ENCODE data around the gene RASSF3.

The RASSF3 gene

DNA sequence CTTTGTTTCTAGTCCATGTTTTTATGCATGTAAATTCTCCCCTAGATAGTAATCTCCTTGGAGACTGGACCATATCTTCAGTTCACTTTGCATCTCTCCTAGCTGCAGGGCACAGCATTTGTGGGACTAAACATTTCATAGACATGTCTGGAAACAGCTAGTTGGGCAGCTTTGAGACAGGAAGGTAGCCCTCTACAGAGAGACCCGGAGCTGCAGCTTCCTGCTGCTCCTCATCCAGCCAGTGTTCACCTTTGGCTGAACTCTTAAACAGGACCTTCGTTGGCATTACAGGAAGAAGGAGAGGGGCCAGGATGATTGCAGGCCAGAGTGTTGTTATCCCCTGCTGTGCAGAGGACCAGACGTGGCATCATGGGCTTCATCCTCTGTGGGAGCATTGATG lies 96.0 kb downstream of the RASSF3 start:
- no peak for DNase-seq (ENCODE audit: low read depth, low spot score)

DNA sequence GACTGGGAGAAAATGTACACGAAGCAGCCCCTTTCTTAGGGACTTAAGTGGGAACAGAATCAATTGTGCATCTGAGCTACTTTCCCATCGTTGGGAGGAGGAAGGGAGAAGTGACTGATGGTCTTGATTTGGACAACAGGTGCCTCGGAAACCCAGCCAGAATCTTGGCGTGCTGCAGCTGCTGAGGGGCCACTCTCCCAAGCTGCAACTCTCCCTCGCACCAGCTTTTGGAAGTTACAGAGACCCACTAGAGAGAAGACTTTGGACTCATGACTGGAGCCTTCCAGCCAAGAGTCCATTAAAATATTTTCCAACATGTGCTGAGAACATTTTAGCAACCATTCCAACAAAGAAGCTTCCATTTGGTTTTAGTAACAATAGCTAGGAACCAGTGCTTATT lies 96.6 kb downstream of the RASSF3 start:
- TF ChIP-seq, protein P1, sequence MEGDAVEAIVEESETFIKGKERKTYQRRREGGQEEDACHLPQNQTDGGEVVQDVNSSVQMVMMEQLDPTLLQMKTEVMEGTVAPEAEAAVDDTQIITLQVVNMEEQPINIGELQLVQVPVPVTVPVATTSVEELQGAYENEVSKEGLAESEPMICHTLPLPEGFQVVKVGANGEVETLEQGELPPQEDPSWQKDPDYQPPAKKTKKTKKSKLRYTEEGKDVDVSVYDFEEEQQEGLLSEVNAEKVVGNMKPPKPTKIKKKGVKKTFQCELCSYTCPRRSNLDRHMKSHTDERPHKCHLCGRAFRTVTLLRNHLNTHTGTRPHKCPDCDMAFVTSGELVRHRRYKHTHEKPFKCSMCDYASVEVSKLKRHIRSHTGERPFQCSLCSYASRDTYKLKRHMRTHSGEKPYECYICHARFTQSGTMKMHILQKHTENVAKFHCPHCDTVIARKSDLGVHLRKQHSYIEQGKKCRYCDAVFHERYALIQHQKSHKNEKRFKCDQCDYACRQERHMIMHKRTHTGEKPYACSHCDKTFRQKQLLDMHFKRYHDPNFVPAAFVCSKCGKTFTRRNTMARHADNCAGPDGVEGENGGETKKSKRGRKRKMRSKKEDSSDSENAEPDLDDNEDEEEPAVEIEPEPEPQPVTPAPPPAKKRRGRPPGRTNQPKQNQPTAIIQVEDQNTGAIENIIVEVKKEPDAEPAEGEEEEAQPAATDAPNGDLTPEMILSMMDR (IDR thresholded peaks at IDR 0.05; ENCODE audit: low read depth, low read length): no peak
- no peak overlapping the region for H3K4me3 ChIP-seq (ENCODE audit: low read depth, low read length)
- no peak for DNase-seq (ENCODE audit: low read depth, low spot score)
- in situ Hi-C loops (cut with HindIII; ENCODE audit: low sequenced_read_pairs): no loop called here

More for the DNA sequence above, 96.0 kb downstream of the RASSF3 start:
- in situ Hi-C loops (cut with HindIII; ENCODE audit: low sequenced_read_pairs): no loop called here
- no peak overlapping the region for H3K4me3 ChIP-seq (ENCODE audit: low read depth, low read length)
- TF ChIP-seq, protein P1 (IDR thresholded peaks at IDR 0.05; ENCODE audit: low read depth, low read length): no peak

DNA sequence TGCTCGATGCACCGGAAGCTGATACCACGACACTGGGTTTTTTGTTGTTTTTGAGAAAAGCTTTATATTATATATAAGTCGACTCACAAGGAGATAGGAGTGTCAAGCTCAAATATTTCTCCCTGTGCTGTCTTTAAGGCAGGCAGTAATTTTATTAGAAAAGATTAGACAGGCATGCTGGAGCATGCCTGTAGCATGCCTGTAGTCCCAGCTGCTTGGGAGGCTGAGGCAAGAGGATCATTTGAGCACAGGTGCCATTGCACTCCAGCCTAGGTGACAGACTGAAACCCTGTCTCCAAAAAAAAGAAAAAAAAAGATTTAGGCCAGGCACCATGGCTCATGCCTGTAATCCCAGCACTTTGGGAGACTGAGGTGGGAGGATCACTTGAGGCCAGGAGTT lies 97.1 kb downstream of the RASSF3 start:
- DNase-seq (ENCODE audit: low read depth, low spot score): no peak
- no peak overlapping the region for H3K4me3 ChIP-seq (ENCODE audit: low read depth, low read length)
- TF ChIP-seq, protein P1 (IDR thresholded peaks at IDR 0.05; ENCODE audit: low read depth, low read length): no peak
- in situ Hi-C loops (cut with HindIII; ENCODE audit: low sequenced_read_pairs): no loop called here

DNA sequence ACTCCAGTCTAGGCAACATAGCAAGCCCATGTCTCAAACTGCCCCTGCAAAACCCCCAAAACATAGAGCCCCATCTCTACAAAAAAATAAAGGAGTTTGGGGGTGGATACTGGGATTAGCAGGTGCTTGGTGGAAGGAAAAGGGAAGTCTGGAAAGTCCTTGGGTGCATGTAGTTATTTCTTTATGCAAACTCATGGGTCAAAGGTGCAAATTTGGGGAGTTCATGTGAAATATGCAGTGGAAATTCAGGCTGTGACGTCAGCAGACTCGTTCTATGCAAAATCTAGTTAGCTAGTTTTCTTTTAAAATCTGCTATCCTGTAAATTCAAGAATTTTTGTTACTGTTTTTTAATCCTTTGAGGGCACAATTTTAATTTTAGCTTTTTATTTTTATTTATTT lies 97.6 kb downstream of the RASSF3 start:
- in situ Hi-C loops (cut with HindIII; ENCODE audit: low sequenced_read_pairs): no loop called here
- DNase-seq (ENCODE audit: low read depth, low spot score): no peak
- no peak overlapping the region for H3K4me3 ChIP-seq (ENCODE audit: low read depth, low read length)
- TF ChIP-seq, protein P1 (IDR thresholded peaks at IDR 0.05; ENCODE audit: low read depth, low read length): no peak

DNA sequence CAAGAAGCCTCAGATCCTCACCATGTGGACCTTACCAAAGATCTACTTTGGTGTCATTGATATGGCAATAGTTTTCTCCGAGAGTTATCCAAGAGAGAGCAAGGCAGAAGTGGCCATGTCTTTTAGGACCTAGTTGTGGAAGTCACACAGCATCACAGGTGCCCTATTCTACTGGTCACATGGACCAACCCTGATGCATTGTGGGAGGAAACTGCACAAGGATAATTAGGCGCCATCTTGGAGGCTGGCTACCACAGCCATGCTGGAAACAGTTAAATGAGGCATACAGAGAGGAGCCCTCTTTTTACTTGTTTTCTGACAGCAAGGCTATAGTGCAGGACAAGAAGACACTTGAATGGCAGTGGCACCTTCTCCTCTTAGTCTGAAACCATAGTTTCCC lies 99.1 kb downstream of the RASSF3 start:
- no peak overlapping the region for H3K4me3 ChIP-seq (ENCODE audit: low read depth, low read length)
- DNase-seq (ENCODE audit: low read depth, low spot score): no peak
- in situ Hi-C loops (cut with HindIII; ENCODE audit: low sequenced_read_pairs): no loop called here
- TF ChIP-seq, protein P1 (IDR thresholded peaks at IDR 0.05; ENCODE audit: low read depth, low read length): no peak

DNA sequence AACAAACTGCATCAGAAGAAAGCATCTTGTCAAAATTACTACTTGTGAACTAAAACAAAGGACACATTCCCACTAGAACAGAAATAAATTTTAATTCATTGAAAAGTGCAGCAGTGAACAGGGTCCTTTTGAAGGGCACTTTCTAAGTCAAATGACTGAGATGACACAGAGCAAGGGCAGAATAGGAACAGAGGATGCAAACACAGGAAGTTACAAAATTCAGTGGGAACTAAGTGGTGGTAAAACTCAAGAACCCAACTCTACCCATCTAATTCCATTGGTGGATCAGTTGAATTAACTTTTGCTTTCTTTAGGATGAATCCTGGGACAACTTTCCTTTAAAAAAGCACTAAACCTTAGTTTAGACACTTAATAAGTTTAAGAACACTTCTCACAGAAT lies 103.1 kb downstream of the RASSF3 start:
- in situ Hi-C loops (cut with HindIII; ENCODE audit: low sequenced_read_pairs): no loop called here

More for the DNA sequence above, 103.1 kb downstream of the RASSF3 start:
- no peak for DNase-seq (ENCODE audit: low read depth, low spot score)
- TF ChIP-seq, protein P1 (IDR thresholded peaks at IDR 0.05; ENCODE audit: low read depth, low read length): no peak
- H3K4me3 ChIP-seq (ENCODE audit: low read depth, low read length): no peak overlapping the region
